Activated CD4-positive, CD25-positive, alpha-beta regulatory T cell treated with anti-CD3 and anti-CD28 coated beads, Interleukin-2, amount 50 U/mL, for 24 hours (primary cell): Measurements from ENCODE around the gene SLC25A5.
"Not testable (repeated sequence)": the region's sequence is repeated elsewhere in the genome, so short reads cannot be mapped to it uniquely, and the experiment has no call there.

Experiments
- ATAC-seq, 2 donors: fragments of 150-1000 bp; cut with Tn5 transposase; one replicate each; pipeline ENCODE4 v1.10.0; 2021; ENCODE audit warnings: mild to moderate bottlenecking in 1 of 2, moderate library complexity in 1 of 2

The SLC25A5 gene

GRCh38 chrX:119478504-119478903, 10.3 kb downstream of the SLC25A5 start:
- ATAC-seq: no peak

GRCh38 chrX:119479845-119480244, 11.6 kb downstream of the SLC25A5 start:
- ATAC-seq: no peak

- ATAC-seq: no peak
Measured at GRCh38 chrX:119481323-119481801, 13.1 kb downstream of the SLC25A5 start.

- ATAC-seq: no peak
Measured at GRCh38 chrX:119482041-119482440, 13.8 kb downstream of the SLC25A5 start.

- peak; percentile 81 to 83 for ATAC-seq
Measured at GRCh38 chrX:119482481-119483480, 14.5 kb downstream of the SLC25A5 start.

GRCh38 chrX:119486745-119487144, 18.5 kb downstream of the SLC25A5 start:
- ATAC-seq: no peak

- not testable (repeated sequence) for ATAC-seq
Measured at GRCh38 chrX:119487766-119488165, 19.5 kb downstream of the SLC25A5 start.

GRCh38 chrX:119488749-119489148, 20.5 kb downstream of the SLC25A5 start:
- no peak for ATAC-seq

- ATAC-seq: no peak
Measured at GRCh38 chrX:119489212-119490074, 21.2 kb downstream of the SLC25A5 start.

- no peak for ATAC-seq
Measured at GRCh38 chrX:119492463-119492862, 24.2 kb downstream of the SLC25A5 start.

GRCh38 chrX:119493851-119494495, 25.7 kb downstream of the SLC25A5 start:
- not testable (repeated sequence) for ATAC-seq

- ATAC-seq: peak in 1 of 2 donors; percentile 33
Measured at GRCh38 chrX:119495734-119496726, 27.8 kb downstream of the SLC25A5 start.

GRCh38 chrX:119497185-119497584, 28.9 kb downstream of the SLC25A5 start:
- no peak for ATAC-seq

GRCh38 chrX:119500061-119500800, 32.0 kb downstream of the SLC25A5 start:
- ATAC-seq: no peak

- ATAC-seq: no peak
Measured at GRCh38 chrX:119501511-119502148, 33.4 kb downstream of the SLC25A5 start.

- ATAC-seq: peak in 1 of 2 donors; percentile 36
Measured at GRCh38 chrX:119502727-119503483, 34.7 kb downstream of the SLC25A5 start.

- ATAC-seq: no peak
Measured at GRCh38 chrX:119503484-119503861, 35.2 kb downstream of the SLC25A5 start.

- not testable (repeated sequence) for ATAC-seq
Measured at GRCh38 chrX:119505145-119505544, 36.9 kb downstream of the SLC25A5 start.

- ATAC-seq: no peak
Measured at GRCh38 chrX:119505945-119506344, 37.7 kb downstream of the SLC25A5 start.
